Smooth muscle cell (in vitro differentiated cells): ENCODE measurements around the gene EGFL8. TPM values are rescaled to one million over a fixed set of nuclear protein-coding genes. Genes with fewer than 3 reads are reported as not detected.

Experiments
- DNase-seq: peaks from one replicate; lab custom pipeline; 2025; ENCODE audit not compliant: unreplicated experiment; lab: John Stamatoyannopoulos, UW
- H2AFZ ChIP-seq: fragments of 200-600 bp; sonication (generic); 2 replicates; pipeline ENCODE4 v1.6.0; 2016; ENCODE audit warnings: antibody characterized with exemption, low read depth, mild to moderate bottlenecking
- H3F3A ChIP-seq: fragments of 200-600 bp; sonication (generic); 2 replicates; pipeline ENCODE4 v1.6.0; 2017; ENCODE audit warnings: antibody characterized with exemption, low read depth
- H3K27ac ChIP-seq: fragments of 200-600 bp; sonication (generic); 2 replicates; pipeline ENCODE4 v1.5.1; 2016; ENCODE audit warnings: low read depth, mild to moderate bottlenecking
- H3K27me3 ChIP-seq: fragments of 200-600 bp; sonication (generic); 2 replicates; pipeline ENCODE4 v1.6.1; 2016; ENCODE audit warnings: low read depth, mild to moderate bottlenecking
- H3K36me3 ChIP-seq: fragments of 200-600 bp; sonication (generic); 2 replicates; pipeline ENCODE4 v1.5.1; 2016; ENCODE audit warnings: low read depth
- H3K4me1 ChIP-seq: fragments of 200-600 bp; sonication (generic); 2 replicates; pipeline ENCODE4 v1.5.1; 2016; ENCODE audit warnings: low read depth
- H3K4me2 ChIP-seq: fragments of 200-600 bp; sonication (generic); 2 replicates; pipeline ENCODE4 v1.6.0; 2016; ENCODE audit warnings: mild to moderate bottlenecking
- H3K4me3 ChIP-seq: fragments of 200-600 bp; sonication (generic); 2 replicates; pipeline ENCODE4 v1.5.1; 2016; ENCODE audit warnings: mild to moderate bottlenecking
- H3K79me2 ChIP-seq: fragments of 200-600 bp; sonication (generic); 2 replicates; pipeline ENCODE4 v1.6.0; 2016; ENCODE audit warnings: low read depth, mild to moderate bottlenecking
- H3K9ac ChIP-seq: fragments of 200-600 bp; sonication (generic); 2 replicates; pipeline ENCODE4 v1.6.0; 2016; ENCODE audit warnings: low read depth
- H3K9me3 ChIP-seq: fragments of 200-600 bp; sonication (generic); replicated peaks from 2 replicates; pipeline ENCODE4 v1.5.1; 2016; ENCODE audit warnings: low read depth
- H4K20me1 ChIP-seq: fragments of 200-600 bp; sonication (generic); 2 replicates; pipeline ENCODE4 v1.6.0; 2016; ENCODE audit warnings: low read depth
- WGBS: methylation state at CpG from one replicate; pipeline ENCODE4 v1.1.7; 2016; ENCODE audit warnings: low lambda C conversion rate; 5-methylcytosine and 5-hydroxymethylcytosine counted together
- polyA plus RNA-seq: library from polyadenylated mRNA; unstranded; fragments of >200 nt; fragmentation: Nextera tagmentation; extraction: Ambion mirVana; gene quantifications from 2 replicates; pipeline ENCODE4 v1.2.1, GENCODE V29; 2016
- total RNA-seq: library from RNA; depleted of rRNA; stranded (reverse); fragments of >200 nt; gene quantifications from 2 replicates; pipeline ENCODE4 v1.2.3, GENCODE V29; 2014
- TF ChIP-seq, protein P1 (sequence below): fragments of 200-600 bp; sonication (generic); IDR thresholded peaks from 2 replicates; pipeline ENCODE4 v1.5.1; 2017; ENCODE audit warnings: borderline replicate concordance, mild to moderate bottlenecking, antibody characterized with exemption; ENCODE audit not compliant: insufficient read depth, poor library complexity, severe bottlenecking

Gene EGFL8
- total and polyA plus RNA-seq, 2 experiments from 2014 or later, result 4.3 to 5.6 TPM

DNA sequence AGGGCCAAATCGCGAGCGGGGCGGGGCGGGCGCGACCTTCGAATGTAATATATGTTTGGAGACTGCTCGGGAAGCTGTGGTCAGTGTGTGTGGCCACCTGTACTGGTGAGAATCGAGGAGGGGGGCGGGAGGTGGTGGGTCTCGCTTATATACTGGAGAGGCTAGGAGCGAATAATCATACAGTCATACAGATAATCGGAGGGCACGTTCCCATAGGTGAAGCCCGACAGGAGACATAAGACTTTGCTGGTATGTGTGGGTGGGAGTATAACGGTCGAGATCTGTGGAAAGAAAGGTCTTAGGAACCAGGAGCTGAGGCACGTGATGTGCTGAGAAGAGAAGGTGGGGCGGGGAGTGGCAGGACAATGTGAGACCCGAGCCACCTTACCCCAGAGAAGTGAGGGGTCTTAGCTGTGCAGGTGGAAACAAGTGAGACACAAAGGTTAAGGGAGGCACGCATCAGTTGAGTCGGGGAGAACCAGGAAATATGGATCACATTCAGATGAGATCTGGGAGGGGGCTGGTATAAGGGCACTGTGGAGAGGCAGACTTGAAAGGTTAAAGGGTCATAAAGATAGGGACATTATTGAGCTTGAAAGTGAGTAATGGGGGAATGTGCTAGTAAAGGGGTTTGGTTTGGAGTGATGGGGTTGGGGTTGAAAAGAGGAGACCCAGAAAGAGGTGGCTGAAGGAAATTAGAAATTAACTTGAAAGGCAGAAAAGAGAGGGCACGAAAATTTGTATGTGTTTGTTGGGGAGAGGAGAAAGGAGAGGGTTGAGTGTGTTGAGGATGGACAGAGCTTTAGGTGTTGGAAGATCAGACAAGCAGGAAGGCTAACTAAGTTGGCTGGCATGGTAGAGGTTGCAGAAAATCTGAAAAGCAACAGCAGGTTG, 14.4 kb downstream of the EGFL8 start:
- no peak for DNase-seq
- TF ChIP-seq, protein P1, sequence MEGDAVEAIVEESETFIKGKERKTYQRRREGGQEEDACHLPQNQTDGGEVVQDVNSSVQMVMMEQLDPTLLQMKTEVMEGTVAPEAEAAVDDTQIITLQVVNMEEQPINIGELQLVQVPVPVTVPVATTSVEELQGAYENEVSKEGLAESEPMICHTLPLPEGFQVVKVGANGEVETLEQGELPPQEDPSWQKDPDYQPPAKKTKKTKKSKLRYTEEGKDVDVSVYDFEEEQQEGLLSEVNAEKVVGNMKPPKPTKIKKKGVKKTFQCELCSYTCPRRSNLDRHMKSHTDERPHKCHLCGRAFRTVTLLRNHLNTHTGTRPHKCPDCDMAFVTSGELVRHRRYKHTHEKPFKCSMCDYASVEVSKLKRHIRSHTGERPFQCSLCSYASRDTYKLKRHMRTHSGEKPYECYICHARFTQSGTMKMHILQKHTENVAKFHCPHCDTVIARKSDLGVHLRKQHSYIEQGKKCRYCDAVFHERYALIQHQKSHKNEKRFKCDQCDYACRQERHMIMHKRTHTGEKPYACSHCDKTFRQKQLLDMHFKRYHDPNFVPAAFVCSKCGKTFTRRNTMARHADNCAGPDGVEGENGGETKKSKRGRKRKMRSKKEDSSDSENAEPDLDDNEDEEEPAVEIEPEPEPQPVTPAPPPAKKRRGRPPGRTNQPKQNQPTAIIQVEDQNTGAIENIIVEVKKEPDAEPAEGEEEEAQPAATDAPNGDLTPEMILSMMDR, result no peak
- 5% methylated on average over 19 of the region's 24 CpGs for WGBS
- Histone ChIP-seq H3K4me2 (peak overlapping the region; percentile 99), H3K9me3 (no peaks in the 10 kb centered on the region), H3K27ac (peak overlapping the region; percentile 95), H3K27me3 (no peaks in the 10 kb centered on the region), H3K9ac (peak overlapping the region; percentile 77), H2AFZ (peak overlapping the region; percentile 11), H3K4me3 (peak overlapping the region; percentile 91), H3K4me1 (peaks cover 15% of the 10 kb centered on the region), H3K36me3 (no peaks in the 10 kb centered on the region), H3F3A (peaks cover 9% of the 10 kb centered on the region), H3K79me2 (peaks cover 33% of the 10 kb centered on the region), H4K20me1 (no peaks in the 10 kb centered on the region)

DNA sequence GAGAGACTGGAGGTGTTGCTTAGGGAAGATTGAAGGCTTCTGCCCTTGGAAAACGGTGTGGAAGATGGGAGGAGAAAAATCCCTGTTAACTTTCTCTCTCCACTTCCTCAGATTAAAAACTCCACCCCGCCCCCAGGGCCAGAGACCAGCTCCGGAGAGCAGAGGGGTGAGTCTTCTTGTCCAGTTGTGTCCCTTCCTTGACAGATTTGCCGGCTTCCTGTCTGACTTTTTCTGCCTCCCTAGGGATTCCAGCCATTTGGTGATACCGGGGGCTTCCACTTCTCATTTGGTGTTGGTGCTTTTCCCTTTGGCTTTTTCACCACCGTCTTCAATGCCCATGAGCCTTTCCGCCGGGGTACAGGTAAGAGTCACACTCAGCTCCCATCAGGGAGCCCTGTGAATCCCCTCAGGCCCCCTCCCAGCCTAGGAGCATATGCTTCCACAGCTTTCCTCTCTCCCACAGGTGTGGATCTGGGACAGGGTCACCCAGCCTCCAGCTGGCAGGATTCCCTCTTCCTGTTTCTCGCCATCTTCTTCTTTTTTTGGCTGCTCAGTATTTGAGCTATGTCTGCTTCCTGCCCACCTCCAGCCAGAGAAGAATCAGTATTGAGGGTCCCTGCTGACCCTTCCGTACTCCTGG, 15.5 kb downstream of the EGFL8 start:
- TF ChIP-seq, protein P1, result no peak
- Histone ChIP-seq H3K27ac (no peak overlapping the region), H3K27me3 (no peaks in the 10 kb centered on the region), H3K4me2 (no peak overlapping the region), H3K9ac (no peak overlapping the region), H3K79me2 (peaks cover 22% of the 10 kb centered on the region), H4K20me1 (no peaks in the 10 kb centered on the region), H3F3A (peaks cover 9% of the 10 kb centered on the region), H3K9me3 (no peaks in the 10 kb centered on the region), H3K4me1 (peaks cover 10% of the 10 kb centered on the region), H3K36me3 (no peaks in the 10 kb centered on the region), H2AFZ (no peak overlapping the region), H3K4me3 (no peak overlapping the region)
- DNase-seq, result no peak
- WGBS, result 92% methylated on average over 10 of the region's 10 CpGs

DNA sequence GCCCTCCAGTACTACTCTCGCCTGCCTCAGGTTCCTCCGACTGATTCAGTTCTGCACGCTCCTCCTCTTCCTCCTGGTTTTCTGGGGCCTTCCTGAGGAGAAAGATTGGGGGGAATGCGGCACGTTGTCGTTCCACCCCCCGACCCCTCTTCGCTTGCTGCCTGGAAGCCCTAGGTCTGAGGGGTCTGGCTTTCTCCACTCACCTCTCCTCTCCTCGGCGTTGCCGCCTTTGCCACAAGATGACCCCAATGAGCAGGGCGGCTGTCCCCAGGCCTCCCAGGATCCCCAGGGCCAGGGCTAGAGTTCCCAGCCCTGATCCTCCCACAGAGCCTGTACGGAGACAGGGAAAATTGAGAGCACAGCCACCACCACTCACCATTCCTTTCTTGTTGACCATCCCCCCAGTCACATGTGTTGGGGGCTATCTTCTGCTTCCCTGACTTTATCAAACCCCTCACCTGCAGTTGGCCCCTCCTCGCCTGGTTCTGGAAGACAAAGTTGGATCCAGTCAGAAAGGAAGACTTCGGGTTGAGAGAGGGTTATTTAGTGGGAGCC, 16.8 kb downstream of the EGFL8 start:
- no peaks in the 10 kb centered on the region for H4K20me1 ChIP-seq
- WGBS, result 96% methylated on average over 15 of the region's 15 CpGs
- no peak for DNase-seq

More for the DNA sequence above, 16.8 kb downstream of the EGFL8 start:
- Histone ChIP-seq H3K9ac (no peak overlapping the region), H3K36me3 (no peaks in the 10 kb centered on the region), H3K4me3 (no peak overlapping the region), H3K9me3 (no peaks in the 10 kb centered on the region), H3K4me1 (peaks cover 9% of the 10 kb centered on the region), H3K27me3 (no peaks in the 10 kb centered on the region), H3K27ac (no peak overlapping the region), H3K4me2 (no peak overlapping the region), H2AFZ (no peak overlapping the region), H3K79me2 (peaks cover 11% of the 10 kb centered on the region), H3F3A (peaks cover 9% of the 10 kb centered on the region)
- TF ChIP-seq, protein P1, result no peak
